ENCODE measurements around the gene ARHGAP9. TPM values are rescaled to one million over a fixed set of nuclear protein-coding genes. Genes with fewer than 3 reads are reported as not detected.
"Not testable (repeated sequence)": the region's sequence is repeated elsewhere in the genome, so short reads cannot be mapped to it uniquely, and the experiment has no call there.

Gene ARHGAP9
- total and polyA plus RNA-seq, 2 of the 4 experiments (the other 2 are of a cell fraction), result 0.18 to 0.79 TPM

DNA sequence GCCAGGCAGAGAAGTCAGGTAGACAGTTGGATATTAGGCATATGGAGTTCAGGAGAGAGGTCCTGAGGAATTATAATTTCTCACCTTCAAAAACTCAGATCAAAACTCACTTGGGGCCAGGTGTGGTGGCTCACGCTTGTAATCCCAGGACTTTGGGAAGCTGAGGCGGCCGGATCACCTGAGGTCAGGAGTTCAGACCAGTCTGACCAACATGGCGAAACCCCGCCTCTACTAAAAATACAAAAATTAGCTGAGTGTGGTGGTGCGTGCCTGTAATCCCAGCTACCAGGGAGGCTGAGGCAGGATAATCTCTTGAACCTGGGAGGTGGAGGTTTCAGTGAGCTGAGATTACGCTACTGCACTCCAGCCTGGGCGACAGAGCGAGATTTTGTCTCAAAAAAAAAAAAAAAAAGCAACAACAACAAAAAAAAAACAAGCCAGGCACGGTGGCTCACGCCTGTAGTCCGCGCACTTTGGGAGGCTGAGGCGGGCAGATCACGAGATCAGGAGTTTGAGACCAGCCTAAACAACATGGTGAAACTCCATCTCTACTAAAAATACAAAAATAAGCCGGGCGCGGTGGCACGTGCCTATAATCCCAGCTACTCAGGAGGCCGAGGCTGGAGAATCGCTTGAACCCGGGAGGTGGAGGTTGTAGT is 22.8 kb upstream of the ARHGAP9 start:
- POLR2A ChIA-PET (ENCODE audit: unreplicated experiment); ATAC-seq (ENCODE audit: low read depth): not testable (repeated sequence)
- WGBS, 2 experiments (ENCODE audit: extremely low coverage in 2 of 2, insufficient read length in 1 of 2), result no CpG with 5 or more reads among the region's 22 CpGs

More for the DNA sequence above, 22.8 kb upstream of the ARHGAP9 start:
- H3K9ac ChIP-seq (ENCODE audit: low read depth, low read length); DNase-seq; H3K27me3 ChIP-seq (ENCODE audit: control insufficient read depth, insufficient read depth, low read length); H3K23ac ChIP-seq (ENCODE audit: low read depth, low read length); H3K4ac ChIP-seq (ENCODE audit: low read depth, low read length); H3K56ac ChIP-seq (ENCODE audit: extremely low read depth, insufficient read depth, low read length); dilution Hi-C loops (cut with HindIII; ENCODE audit: low sequenced_read_pairs, unreplicated experiment); H4K91ac ChIP-seq (ENCODE audit: insufficient read depth, low read depth, low read length); H3K4me3 ChIP-seq (ENCODE audit: insufficient read depth, low read depth, low read length); H3K18ac ChIP-seq (ENCODE audit: low read depth, low read length); H2AK5ac ChIP-seq (ENCODE audit: low read depth, low read length); H2BK120ac ChIP-seq (ENCODE audit: low read depth, low read length); in situ Hi-C loops (cut with MboI; ENCODE audit: low sequenced_read_pairs); CTCF ChIA-PET; H3K4me2 ChIP-seq (ENCODE audit: low read depth, low read length); intact Hi-C loops (cut with micrococcal nuclease); H4K8ac ChIP-seq (ENCODE audit: low read depth in 2 of 2, low read length in 2 of 2); H2BK20ac ChIP-seq (ENCODE audit: low read depth, low read length); H2AK9ac ChIP-seq (replicated peaks; ENCODE audit: low read depth, low read length, poor library complexity); H3K4me1 ChIP-seq (ENCODE audit: control insufficient read depth, insufficient read depth, low read length); H2BK15ac ChIP-seq (ENCODE audit: low read depth, low read length); H3K14ac ChIP-seq (replicated peaks; ENCODE audit: low read depth, low read length); H4K5ac ChIP-seq (ENCODE audit: low read depth, low read length); H3K27ac ChIP-seq (ENCODE audit: insufficient read depth, low read length); H2AFZ ChIP-seq (replicated peaks; ENCODE audit: low read length, poor library complexity); H3K9me3 ChIP-seq (ENCODE audit: control insufficient read depth, insufficient read depth, low read length); BruUV-seq (replicated peaks); H2BK5ac ChIP-seq (ENCODE audit: low read depth, low read length, poor library complexity, severe bottlenecking): not testable (repeated sequence)
- peaks cover 17% of the 10 kb centered on the region for H4K20me1 ChIP-seq (ENCODE audit: insufficient read depth, low read length)
- peaks cover 33 to 49% of the 10 kb centered on the region in 2 experiments for H3K79me1 ChIP-seq (ENCODE audit: low read depth in 1 of 2, low read length in 2 of 2)
- H3K9me1 ChIP-seq (ENCODE audit: insufficient read depth, low read length), result peaks cover 11% of the 10 kb centered on the region
- peaks cover 61% of the 10 kb centered on the region for H3K36me3 ChIP-seq (ENCODE audit: control insufficient read depth, insufficient read depth, low read length)
